Stimulated activated CD4-positive, alpha-beta T cell treated with anti-CD3 and anti-CD28 coated beads, Interleukin-4, amount 100 ng/mL, for 48 hours (primary cell): ENCODE results near the gene CNRIP1.
A peak's percentile ranks its signal among the peaks of the same experiment; 100 is the strongest.
"Not testable (repeated sequence)": the region's sequence is repeated elsewhere in the genome, so short reads cannot be mapped to it uniquely, and the experiment has no call there.

Experiments used
- DNase-seq, 2 donors: peaks; one replicate each; pipeline ENCODE4 v3.0.0-alpha.2; 2020; ENCODE audit warnings: low read depth in 2 of 2

The CNRIP1 gene, protein sequence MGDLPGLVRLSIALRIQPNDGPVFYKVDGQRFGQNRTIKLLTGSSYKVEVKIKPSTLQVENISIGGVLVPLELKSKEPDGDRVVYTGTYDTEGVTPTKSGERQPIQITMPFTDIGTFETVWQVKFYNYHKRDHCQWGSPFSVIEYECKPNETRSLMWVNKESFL

DNA sequence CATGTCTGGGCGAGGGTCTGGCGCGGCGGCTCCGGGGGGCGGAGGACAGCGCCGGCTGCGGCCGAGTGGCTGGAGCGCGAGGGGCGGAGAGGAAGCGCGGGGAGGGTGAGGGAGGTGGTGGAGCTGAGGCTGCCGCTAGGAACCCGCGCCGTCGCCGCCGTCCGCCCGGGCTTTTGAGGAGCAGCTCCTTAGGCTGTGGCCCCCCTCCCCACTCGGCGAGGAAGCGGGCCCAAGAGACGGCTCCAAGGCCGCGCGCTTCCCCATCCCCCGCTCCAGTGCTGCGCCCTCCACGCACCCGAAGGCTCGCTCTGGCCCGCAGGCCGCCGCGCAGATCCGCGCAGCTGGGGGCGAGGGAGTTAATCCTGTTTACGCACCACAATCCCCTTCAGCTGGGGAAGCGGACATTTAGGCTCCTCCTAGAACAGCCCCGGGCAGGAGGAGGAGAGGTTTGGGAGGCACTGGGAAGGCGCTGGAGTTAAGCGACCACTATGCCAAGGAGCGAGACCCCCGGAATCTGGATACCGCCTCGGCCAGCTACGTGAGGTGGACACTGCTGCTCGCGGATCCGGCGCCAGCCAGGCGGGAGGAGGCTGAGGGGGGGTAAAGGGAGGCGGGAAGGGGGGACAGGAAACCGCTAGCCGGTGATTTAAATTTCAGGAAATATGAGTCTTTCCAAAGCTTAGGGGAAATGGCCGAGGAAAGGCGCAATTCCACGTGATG lies at the start of gene CNRIP1:
CNRIP1 (minus strand) TSS at position 552 of the 720 bp plus-strand sequence; CDS start at position 3, 549 bp downstream.
- no peak for DNase-seq

DNA sequence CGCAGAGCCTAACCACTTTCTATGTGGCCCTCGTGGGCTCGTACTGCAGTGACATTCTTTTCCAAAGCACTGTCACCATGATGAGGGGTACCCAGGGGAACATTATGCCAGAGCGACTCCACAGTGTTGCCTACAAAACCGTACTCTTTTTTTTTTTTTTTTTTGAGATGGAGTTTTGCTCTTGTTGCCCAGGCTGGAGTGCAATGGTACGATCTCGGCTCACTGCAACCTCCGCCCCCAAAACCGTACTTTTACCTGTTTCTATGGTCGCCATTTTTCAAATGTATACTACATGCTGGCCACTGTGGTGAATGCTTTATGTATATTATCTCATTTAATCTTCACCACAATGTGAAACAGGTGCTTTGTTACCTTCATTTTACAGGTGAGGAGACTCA lies 49.6 kb upstream of the CNRIP1 start:
- DNase-seq: no peak

DNA sequence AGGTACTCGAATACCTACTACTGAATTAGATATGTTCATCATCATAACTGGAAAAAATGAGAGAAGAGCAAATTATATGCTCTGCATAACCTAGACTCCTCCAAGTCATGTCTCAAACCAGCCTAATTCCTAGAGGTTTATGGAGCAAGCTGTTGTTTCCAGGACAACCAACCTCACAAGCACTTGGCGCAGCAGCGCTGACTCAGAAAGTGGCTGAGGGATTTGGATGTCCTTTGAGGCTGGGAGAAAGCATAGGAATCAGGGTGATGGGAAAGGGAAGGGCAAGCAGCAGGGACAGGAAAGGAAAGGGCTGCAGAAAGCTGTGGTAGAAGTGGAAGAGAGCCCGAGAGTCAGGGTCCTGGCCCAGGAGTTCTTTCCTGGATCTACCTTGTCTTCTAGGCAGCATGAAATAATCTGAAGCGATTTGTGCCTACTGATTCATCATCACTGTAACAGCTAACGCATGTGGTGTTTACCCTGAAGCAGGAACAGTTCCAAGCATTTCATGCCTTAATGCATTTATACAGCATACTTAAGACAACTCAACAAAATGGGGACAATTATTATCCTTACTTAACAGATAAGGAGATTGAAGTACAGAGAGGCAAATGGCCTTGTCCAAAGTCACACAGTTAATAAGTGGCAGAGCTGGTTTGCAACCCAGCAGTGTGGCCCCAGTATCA lies 49.0 kb upstream of the CNRIP1 start:
- DNase-seq: no peak

DNA sequence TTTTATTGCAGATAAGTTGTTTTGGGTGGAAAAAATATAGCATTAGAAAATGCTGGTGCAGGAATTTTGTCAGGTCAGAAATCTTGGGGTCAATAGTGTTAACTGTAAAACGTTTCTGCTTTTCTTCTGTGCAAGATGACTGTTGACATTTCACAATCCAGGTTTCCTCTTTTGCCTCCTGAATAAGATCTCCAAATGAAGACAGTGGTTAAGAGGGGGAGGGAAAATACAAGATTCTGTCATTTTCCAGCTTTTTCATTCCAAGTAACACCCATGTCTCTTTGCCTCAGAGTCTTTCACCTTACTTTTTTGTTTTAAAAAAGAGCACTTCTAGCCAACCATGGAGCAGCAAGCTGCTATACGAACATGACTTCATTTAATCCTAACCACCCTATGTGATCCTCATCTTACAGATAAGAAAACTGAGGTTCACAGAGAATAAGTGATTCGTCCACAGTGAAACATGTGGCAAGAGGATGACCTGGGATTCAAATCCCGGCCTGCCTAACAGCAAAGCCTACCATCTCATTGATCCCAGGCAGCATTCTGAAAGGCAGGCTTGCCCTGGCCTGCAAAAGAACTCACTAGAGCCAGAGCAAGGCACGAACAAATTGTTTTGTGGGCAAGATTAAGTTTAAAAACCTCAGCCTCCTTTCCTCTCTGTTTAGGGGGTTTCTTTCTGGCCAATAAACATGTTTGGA lies 48.4 kb upstream of the CNRIP1 start:
- no peak for DNase-seq

DNA sequence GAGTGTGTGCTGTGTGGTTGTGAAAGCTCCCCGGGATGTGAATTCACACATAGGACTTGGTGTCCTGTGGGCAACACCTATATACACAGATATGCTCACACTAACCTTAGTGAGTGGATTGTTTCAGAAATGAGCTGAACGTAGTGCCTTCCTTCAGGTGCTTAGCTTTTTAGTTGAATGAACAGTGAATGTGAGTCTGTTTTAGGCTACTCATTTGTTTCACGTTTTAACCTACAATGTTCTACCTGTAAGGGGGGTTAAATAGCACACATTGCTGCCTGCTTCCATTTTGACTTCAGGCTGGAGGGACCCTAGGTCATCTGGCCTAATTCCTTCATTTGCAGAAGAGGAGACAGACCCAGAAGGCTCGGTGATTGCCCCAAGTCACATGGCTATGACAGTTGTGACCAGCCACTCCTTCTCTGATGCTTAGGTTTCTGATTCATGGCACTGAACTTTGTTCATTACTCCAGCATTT lies 46.4 kb upstream of the CNRIP1 start:
- DNase-seq: no peak

DNA sequence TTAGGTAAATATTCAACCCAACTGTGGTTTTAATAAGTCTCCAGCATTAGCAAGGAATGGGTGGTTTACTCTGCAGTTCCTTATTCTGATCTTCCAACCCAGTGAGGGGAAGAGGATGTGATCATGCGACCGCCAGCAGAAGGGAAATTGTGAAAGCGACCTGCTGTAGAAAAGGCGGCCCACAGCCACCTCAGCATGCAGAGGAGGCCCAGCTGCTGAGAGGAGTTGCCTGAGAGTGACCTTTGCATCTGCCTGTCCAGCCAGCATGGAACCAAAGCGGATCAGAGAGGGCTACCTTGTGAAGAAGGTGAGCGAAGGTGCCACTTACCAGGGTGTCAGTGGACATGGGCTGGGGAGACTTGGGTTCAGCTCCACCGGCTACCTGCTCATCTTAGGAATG lies 45.3 kb upstream of the CNRIP1 start, which contains the start of gene PLEK:
PLEK (plus strand) TSS at position 196 of the 400 bp plus-strand sequence; CDS start at position 266, 70 bp downstream.
- no peak for DNase-seq

DNA sequence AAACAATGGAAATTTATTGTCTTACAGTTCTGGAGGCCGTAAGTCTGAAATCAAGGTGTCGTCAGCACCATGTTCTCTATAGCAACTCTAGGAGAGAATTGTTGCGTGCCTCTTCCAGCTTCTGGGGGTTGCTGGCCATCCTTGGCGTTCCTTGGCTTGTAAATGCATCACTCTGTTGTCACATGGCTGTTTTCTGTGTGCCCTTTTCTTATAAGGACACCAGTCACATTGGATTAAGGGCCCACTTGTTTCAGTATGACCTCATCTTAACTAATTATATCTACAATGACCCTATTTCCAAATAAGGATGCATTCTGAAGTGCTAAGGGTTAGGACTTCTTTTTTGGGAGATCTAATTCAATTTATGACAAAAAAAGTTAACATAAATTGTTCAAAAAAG lies 44.0 kb upstream of the CNRIP1 start:
- no peak for DNase-seq

DNA sequence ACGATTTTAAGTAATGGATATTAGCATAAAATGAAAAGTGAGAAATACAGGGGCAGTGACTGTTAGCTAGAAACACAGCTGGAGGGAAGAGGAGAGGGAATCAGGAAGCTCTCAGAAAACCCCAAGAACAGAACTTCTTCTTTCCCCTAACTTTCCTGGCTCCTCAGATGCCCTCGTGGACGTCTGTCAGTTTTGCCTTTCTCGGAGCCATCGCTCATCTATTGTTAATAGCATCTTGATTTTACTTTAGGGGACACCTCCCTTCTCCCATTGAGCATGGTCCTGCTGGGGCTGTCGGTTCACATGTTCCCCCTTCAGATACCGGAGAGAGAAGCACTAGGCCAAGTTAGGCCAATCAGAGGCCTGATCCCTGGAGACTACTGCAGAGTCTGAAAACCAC lies 43.0 kb upstream of the CNRIP1 start:
- no peak for DNase-seq

DNA sequence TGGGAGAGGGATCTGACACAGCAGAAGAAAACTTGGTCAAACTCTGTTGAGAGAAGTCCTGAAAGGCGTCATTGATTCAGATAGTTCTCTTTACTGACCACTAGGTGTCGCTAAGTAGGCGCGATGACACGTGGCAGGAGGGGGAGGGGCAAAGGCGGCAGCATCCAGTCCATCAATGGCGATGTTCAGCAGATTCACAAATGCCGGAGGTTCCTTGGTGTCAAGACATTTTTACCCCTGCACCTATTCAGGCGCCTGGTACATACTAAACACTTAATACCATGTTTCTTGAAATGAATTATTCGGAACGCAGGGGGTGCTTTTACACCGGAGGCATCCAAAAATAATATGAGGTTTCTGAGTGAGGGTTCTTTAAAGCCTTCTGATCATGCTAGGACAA lies 42.3 kb upstream of the CNRIP1 start:
- DNase-seq: peak; percentile 75 to 78

DNA sequence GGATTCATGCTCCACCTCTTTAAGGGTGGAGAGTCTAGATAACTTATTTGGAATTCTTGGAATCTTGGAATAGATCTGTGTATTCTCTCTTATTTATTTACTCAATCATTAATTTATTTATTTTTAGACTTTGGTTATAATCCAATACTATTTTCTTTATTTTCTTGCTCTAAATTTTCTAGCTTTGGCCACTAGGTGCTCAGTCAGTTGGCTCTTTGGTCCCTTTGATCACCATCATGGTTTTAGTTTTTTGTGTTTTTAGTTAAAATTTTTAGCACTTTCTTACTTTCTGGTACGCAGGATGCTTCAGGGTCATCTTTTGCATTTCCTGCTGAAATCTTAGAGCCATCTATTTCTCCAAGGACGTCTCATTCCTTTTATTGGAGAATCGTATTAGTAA lies 40.1 kb upstream of the CNRIP1 start:
- DNase-seq: no peak

DNA sequence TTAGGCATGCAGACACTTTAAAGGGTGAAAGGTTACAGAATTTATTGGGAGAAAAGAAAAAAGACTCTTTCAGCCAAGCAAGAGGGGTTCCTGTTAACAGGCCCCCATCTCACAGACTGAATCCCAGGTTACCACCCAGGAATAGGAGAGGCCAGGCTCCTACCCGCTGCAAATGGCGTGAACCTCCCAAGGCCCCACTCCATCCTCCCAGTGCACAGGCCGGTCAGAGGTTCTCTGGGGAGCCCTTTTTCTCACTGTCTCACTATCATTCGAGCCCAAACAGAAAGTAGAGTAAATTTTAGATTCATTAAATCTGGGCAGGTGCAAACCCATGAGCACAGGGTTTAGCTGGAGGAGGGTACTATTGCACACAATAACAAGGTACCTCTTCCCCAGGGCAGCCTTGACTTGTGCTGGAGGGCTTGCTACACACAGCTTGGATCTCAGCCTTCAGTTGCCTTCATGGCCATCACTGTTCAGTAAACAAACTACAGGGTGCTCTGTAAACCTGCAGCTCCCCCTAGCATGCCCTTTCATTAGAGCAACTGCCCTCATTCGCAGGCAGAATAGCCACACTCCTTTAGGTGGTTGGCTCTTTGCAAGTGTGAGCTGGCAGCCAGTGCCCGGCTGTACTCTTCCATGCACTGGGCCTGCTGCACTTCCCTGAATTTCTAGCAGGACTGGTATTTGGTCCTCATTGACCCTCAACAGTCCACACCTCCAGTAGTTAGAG lies 38.0 kb upstream of the CNRIP1 start:
- DNase-seq: no peak

DNA sequence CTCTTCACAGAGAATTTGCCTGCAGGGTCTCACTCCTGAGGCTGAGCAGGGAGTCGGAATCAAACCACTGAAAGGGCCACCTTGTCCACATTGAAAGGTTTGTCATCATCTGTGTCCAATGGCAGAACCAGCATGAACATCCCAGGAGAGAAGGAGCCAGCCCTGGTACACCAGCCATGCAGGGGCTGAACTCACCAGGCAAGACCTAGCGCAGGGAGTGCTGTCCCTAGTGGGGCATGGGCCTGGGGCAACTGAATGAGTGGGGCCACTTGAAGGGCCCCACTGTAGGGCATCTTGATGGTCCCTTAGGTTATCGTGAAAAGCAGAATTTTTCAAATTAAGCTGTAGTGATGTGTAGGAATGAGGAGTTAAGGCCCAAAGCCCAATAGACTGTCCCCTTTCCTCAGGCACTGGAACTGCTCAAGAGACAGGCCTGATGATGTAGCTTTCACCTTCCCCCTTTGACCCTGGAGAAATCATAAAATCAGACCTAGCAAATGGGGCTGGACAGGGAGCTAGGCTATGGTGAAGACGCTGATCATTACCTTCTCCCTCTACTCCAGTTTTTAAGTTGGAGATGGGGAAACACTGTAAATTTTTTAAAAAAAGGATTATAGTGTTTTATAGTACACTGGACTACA lies 37.0 kb upstream of the CNRIP1 start:
- DNase-seq: no peak

DNA sequence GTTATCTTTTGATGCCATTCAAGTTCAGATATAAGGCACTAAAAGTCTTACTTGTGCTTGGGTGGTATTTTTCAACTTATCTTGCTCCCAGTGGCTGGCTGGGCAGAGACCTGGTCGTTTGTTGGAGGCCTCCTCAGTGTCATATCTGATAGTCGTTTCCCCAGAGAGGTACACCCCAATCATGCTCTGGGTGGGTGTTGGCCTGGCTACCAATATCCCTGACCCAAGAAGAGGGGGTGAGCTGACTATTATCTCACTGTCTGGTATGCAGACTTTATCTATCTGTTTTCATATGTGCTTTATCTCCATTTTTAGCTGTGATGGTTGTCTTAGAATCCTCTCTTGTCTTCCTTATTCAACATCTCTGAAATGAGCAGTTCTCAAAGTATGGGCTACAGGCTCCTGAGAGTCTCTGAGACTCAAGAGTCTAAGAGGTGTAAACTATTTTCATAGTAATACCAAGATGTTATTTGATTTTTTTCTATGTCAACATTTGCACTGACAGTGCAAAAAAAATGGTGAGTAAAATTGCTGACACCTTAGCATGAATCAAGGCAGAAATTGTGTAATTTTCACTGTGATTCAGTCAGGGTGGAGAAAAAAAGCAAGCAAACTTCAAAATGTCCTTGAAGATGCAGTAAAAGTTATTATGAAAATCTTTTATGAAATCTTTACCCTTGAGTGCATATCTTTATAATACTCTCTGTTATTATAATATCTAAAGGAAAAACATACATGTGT lies 33.1 kb upstream of the CNRIP1 start:
- no peak for DNase-seq

DNA sequence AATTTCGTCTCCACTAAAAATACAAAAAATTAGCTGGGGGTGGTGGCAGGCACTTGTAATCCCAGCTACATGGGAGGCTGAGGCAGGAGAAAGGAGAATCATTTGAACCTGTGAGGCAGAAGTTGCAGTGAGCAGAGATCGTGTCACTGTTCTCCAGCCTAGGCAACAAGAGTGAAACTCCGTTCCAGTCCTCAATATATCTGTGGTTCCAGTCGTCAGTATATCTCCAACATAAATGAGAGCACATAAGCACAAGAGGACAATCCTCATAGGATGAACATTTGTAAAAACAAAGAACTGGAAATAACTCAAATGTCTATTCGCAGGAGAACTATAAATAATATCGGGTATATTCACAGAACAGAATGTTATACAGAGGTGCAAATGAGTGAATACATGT lies 32.2 kb upstream of the CNRIP1 start:
- DNase-seq: no peak

DNA sequence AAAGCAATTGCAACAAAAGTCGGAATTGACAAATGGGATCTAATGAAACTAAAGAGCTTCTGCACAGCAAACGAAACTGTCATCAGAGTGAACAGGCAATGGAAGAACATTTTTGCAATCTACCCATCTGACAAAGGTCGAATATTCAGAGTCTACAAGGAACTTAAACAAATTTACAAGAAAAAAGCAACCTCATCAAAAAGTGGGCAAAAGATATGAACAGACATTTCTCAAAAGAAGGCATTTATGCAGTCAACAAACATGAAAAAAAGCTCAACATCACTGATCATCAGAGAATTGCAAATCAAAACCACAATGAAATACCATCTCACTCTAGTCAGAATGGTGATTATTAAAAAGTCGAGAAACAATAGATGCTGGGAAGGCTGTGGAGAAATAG lies 29.3 kb upstream of the CNRIP1 start:
- DNase-seq: not testable (repeated sequence)

DNA sequence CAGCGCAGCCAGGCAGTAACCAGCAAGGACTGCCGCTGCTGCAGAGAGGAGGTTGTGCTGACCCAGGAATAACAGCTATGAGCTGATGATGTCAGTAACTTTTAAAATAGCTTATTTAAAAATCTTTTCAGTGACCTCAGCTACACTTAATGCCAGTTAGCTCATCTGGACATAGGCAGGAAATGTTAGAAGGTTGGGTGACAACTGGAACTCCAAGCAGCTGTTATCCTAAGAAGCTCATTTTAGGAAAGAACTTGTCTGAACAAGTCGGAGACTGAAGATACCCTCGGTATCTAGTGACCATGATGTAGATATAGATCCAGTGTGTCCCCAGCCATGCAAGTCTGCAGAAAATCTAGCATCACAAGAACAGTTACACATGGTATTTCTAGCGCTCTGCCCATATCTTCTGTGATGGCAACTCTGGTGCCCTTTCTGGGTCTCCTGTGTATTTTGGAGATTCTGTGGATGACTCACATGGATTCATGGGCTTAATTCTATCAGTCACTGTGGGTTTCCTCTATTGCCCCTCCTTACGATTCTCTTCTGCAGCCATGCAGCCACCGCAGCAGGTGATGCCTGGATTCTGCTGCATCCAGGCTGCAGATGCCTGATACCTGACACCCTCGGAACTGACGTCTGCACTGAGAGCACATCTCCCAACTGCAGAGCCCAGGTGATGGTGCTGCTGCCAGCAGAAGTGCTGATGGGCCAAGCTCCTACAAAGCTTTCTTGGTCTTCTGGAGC lies 25.6 kb upstream of the CNRIP1 start:
- no peak for DNase-seq

DNA sequence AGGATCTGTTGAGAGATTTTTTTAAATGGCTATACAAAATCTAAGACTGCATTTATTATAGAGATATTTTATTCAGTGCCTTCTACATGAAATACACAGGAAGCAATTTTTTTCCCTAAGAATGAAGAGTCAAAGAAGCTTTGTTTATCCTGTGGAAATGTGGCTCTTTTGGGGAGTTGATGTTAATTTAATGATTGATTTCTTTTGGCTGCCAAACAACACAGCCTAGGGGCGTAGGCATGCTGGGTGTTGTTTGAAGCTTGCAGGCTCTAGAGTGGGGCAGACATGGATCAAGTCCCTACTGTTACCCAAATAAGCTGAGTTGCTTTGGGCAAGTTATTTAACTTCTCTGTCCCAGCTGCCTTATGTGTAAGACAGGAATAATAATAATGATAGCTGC lies 24.3 kb upstream of the CNRIP1 start:
- no peak for DNase-seq

DNA sequence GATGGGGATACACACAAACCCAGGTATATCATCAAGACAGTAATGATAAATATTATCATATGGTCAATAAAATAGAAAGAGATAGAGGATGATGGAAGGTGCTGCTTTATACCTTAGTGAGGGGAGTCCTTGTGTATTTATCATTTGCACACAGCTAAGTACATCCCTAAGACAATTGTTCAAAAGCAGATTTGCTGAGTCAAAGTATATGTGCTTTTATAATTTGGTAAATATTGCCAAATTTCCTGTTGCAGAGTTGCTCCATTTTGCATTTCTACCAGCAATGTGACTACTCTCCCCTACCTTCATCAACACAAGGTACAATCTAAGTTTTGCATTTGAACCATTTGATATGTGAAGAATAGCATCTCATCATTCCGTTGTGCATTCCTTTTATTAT lies 22.7 kb upstream of the CNRIP1 start:
- no peak for DNase-seq

DNA sequence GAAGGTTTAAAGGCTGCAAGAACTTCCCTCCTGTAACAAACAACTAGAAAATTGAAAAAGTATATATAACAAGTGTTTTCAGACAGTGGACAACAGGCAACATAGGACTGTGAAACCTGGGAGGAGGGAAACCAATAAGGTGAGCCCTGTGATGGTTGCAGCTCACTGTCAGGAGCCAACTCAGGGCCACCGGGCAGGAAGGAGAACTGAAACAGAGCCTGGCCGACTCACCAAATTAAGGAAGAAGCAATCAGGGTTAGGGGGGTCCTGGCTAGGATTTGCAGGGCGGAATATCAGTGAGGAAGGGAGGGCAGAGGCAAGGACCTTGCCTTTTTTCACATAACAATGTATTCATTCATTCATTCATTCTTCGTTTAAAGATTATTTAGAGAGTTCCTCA lies 21.8 kb upstream of the CNRIP1 start:
- DNase-seq: no peak

DNA sequence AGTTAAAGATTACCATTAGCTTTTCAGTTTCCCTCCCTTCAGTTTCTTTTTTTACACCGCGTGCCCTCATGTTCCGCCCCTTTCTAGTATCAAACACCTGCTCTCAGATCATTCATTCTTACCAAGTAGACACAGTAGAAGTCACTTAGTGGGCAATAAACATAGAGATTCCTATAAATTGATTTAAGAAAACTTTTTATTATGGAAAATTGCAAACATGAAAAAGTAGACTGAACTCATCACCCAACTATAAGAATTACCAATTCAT lies 21.2 kb upstream of the CNRIP1 start:
- DNase-seq: no peak
